WTC11 (cell line): ENCODE measurements around the gene TMEM238L.

Source experiments
- ATF3 ChIP-seq: sonication (generic); formaldehyde crosslinking; conservative IDR thresholded peaks from 2 replicates; pipeline ENCODE4 v1.8.1; 2022; ENCODE audit warnings: mild to moderate bottlenecking, missing genetic modification reagents
- ATF6 ChIP-seq: sonication (generic); formaldehyde crosslinking; IDR thresholded peaks from 2 replicates; pipeline ENCODE4 v1.8.1; 2023; ENCODE audit warnings: mild to moderate bottlenecking, missing genetic modification reagents
- CTCF ChIP-seq: fragments of 200-600 bp; IDR thresholded peaks from 2 replicates; pipeline ENCODE4 v1.8.0; 2022; ENCODE audit warnings: antibody characterized with exemption
- E2F1 ChIP-seq: sonication (generic); formaldehyde crosslinking; IDR thresholded peaks from 2 replicates; pipeline ENCODE4 v1.8.0; 2022; ENCODE audit warnings: mild to moderate bottlenecking, missing genetic modification reagents
- FOXP1 ChIP-seq: sonication (generic); formaldehyde crosslinking; IDR thresholded peaks from 2 replicates; pipeline ENCODE4 v1.8.0; 2022; ENCODE audit warnings: missing genetic modification reagents, mild to moderate bottlenecking, moderate library complexity, borderline replicate concordance
- HMGA2 ChIP-seq: fragments of 250-450 bp; sonication (Bioruptor Pico); IDR thresholded peaks from 2 replicates; pipeline ENCODE4 v1.4.0; 2021; ENCODE audit warnings: mild to moderate bottlenecking, moderate library complexity
- MAX ChIP-seq: sonication (generic); formaldehyde crosslinking; IDR thresholded peaks from 2 replicates; pipeline ENCODE4 v1.8.0; 2022; ENCODE audit warnings: mild to moderate bottlenecking, missing genetic modification reagents
- MYBL2 ChIP-seq: sonication (generic); formaldehyde crosslinking; IDR thresholded peaks from 2 replicates; pipeline ENCODE4 v1.8.1; 2023; ENCODE audit warnings: mild to moderate bottlenecking, moderate library complexity, missing genetic modification reagents
- SMAD4 ChIP-seq: sonication (generic); formaldehyde crosslinking; IDR thresholded peaks from 2 replicates; pipeline ENCODE4 v1.8.0; 2022; ENCODE audit warnings: mild to moderate bottlenecking, missing genetic modification reagents
- ZNF121 ChIP-seq: sonication (generic); formaldehyde crosslinking; IDR thresholded peaks from 2 replicates; pipeline ENCODE4 v1.8.0; 2023; ENCODE audit warnings: missing genetic modification reagents
- ZNF138 ChIP-seq: sonication (generic); formaldehyde crosslinking; conservative IDR thresholded peaks from 2 replicates; pipeline ENCODE4 v1.8.1; 2022; ENCODE audit warnings: mild to moderate bottlenecking, moderate library complexity, missing genetic modification reagents
- ZNF416 ChIP-seq: fragments of 250-450 bp; sonication (Bioruptor Pico); IDR thresholded peaks from 2 replicates; pipeline ENCODE4 v1.9.0; 2021; ENCODE audit warnings: mild to moderate bottlenecking, inconsistent platforms
- ZNF512 ChIP-seq: sonication (generic); formaldehyde crosslinking; IDR thresholded peaks from 2 replicates; pipeline ENCODE4 v1.8.1; 2022; ENCODE audit warnings: missing genetic modification reagents, borderline replicate concordance
- ZSCAN18 ChIP-seq: fragments of 250-450 bp; sonication (Bioruptor Pico); IDR thresholded peaks from 2 replicates; pipeline ENCODE4 v2.1.2; 2022; ENCODE audit warnings: mild to moderate bottlenecking, moderate library complexity

GRCh38 chr17:10798910-10799309, 5.0 kb downstream of the TMEM238L start:
- TF ChIP-seq CTCF (no peak), E2F1 (CRISPR knock-in tag) (no peak), SMAD4 (no peak), ATF3 (CRISPR knock-in tag) (no peak), FOXP1 (CRISPR knock-in tag) (no peak), HMGA2 (CRISPR knock-in tag) (no peak), ZNF416 (CRISPR knock-in tag) (no peak), ZNF121 (CRISPR knock-in tag) (no peak), ZSCAN18 (CRISPR knock-in tag) (no peak), ZNF512 (no peak), ZNF138 (CRISPR knock-in tag) (no peak), MYBL2 (CRISPR knock-in tag) (no peak), ATF6 (CRISPR knock-in tag) (no peak), MAX (no peak)
